IPS DF 6.9 (cell line): ENCODE measurements around the gene PTGFR.

Experiments
- DNase-seq: peaks from one replicate; pipeline ENCODE4 v3.0.0-alpha.2; 2013; ENCODE audit warnings: low read depth, low spot score
- H3K27ac ChIP-seq: one replicate; pipeline ENCODE4 v1.5.1; 2013; ENCODE audit warnings: low read length, control low read depth
- H3K27me3 ChIP-seq: 2 replicates; pipeline ENCODE4 v1.6.1; 2013; ENCODE audit warnings: mild to moderate bottlenecking, low read length; ENCODE audit not compliant: control insufficient read depth, insufficient read depth
- H3K36me3 ChIP-seq: 2 replicates; pipeline ENCODE4 v1.6.1; 2013; ENCODE audit warnings: low read length; ENCODE audit not compliant: control insufficient read depth, insufficient read depth
- H3K4me1 ChIP-seq: 2 replicates; pipeline ENCODE4 v1.6.1; 2013; ENCODE audit warnings: low read length; ENCODE audit not compliant: control insufficient read depth, insufficient read depth
- H3K4me3 ChIP-seq: 2 replicates; pipeline ENCODE4 v1.5.1; 2013; ENCODE audit warnings: mild to moderate bottlenecking, low read length
- H3K9me3 ChIP-seq: 2 replicates; pipeline ENCODE4 v1.6.1; 2013; ENCODE audit warnings: low read length, inconsistent platforms; ENCODE audit not compliant: control insufficient read depth, insufficient read depth
- WGBS: extraction: QIAGEN DNeasy Blood & Tissue Kit; methylation state at CpG from one replicate; pipeline ENCODE4 v1.1.7; 2013; ENCODE audit warnings: mixed read lengths, missing lambda C conversion rate; ENCODE audit not compliant: insufficient read length, insufficient coverage; 5-methylcytosine and 5-hydroxymethylcytosine counted together

PTGFR gene

GRCh38 chr1:78519446-78519845, 28.7 kb downstream of the PTGFR start:
- Histone ChIP-seq H3K27me3 (no peaks in the 10 kb centered on the region), H3K4me1 (no peaks in the 10 kb centered on the region), H3K9me3 (no peaks in the 10 kb centered on the region), H3K4me3 (no peak overlapping the region), H3K27ac (no peak overlapping the region), H3K36me3 (no peaks in the 10 kb centered on the region)
- DNase-seq = no peak
- WGBS = no CpG with 5 or more reads among the region's 4 CpGs

DNA sequence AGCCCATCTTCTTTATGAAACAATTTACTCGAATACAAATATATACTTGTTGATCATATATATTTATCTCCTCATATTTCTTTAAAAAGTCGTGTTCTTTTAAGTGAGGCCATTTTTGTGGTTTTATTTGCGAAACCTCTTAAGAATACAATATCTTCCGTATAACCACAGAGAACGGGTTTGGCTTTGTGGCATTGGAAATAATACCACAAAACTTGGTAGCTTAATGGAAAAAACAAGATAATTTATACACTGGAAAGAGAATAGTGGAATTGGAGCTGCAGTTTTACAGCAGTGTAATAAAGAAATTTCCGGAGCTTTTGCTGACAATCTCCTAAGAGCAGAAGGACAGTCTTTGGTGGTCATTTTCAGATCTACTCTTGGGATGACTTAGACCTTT, 29.4 kb downstream of the PTGFR start:
- Histone ChIP-seq H3K27me3 (no peaks in the 10 kb centered on the region), H3K4me3 (no peak overlapping the region), H3K9me3 (no peaks in the 10 kb centered on the region), H3K27ac (no peak overlapping the region), H3K4me1 (no peaks in the 10 kb centered on the region), H3K36me3 (no peaks in the 10 kb centered on the region)
- DNase-seq = no peak
- no CpG with 5 or more reads among the region's 6 CpGs for WGBS

DNA sequence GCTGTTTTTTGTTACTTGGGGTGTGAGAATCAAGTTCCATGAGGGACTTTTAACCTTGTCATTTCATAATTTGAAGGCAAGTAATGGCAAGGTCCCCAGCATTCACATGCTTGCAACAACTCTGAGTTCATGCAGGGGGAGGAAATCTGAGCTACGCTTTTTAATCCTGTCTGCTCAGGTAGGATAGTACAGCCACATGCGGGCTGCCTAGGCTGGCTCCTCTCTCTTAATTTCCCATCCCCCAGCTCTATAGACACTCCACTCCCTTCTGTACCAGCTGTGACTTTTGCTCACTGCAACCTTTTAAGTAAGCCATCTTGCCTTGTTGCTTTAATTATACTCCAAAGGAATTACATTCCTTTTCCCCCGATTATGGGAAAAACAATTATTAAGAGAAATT, 30.1 kb downstream of the PTGFR start:
- no peak for DNase-seq
- no peaks in the 10 kb centered on the region for H3K4me1 ChIP-seq
- no peaks in the 10 kb centered on the region for H3K36me3 ChIP-seq
- H3K27ac ChIP-seq = no peak overlapping the region
- no CpG with 5 or more reads among the region's 3 CpGs for WGBS
- no peaks in the 10 kb centered on the region for H3K27me3 ChIP-seq
- H3K4me3 ChIP-seq = no peak overlapping the region
- H3K9me3 ChIP-seq = no peaks in the 10 kb centered on the region

DNA sequence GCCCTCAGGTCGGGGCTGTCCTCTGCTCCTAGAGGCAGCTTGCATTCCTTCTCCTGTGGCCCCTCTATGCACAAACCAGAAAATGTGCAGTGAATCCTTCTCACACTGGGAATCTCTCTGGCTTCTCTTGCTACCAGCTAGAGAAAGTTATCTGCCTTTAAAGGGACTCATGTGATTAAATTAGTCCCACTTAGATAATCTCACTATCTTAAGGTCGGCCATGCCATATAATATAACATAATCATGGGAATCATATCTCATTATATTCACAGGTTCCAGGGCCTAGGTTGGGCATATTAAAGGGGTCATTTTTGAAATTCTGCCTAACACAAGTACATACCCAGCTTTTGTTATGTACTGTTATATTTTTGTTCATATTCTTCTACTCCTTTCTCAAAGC, 31.4 kb downstream of the PTGFR start:
- no peak overlapping the region for H3K4me3 ChIP-seq
- no peaks in the 10 kb centered on the region for H3K4me1 ChIP-seq
- no peak overlapping the region for H3K27ac ChIP-seq
- no peaks in the 10 kb centered on the region for H3K9me3 ChIP-seq
- DNase-seq = no peak
- no peaks in the 10 kb centered on the region for H3K36me3 ChIP-seq
- H3K27me3 ChIP-seq = no peaks in the 10 kb centered on the region
- WGBS = no CpG with 5 or more reads among the region's 2 CpGs

DNA sequence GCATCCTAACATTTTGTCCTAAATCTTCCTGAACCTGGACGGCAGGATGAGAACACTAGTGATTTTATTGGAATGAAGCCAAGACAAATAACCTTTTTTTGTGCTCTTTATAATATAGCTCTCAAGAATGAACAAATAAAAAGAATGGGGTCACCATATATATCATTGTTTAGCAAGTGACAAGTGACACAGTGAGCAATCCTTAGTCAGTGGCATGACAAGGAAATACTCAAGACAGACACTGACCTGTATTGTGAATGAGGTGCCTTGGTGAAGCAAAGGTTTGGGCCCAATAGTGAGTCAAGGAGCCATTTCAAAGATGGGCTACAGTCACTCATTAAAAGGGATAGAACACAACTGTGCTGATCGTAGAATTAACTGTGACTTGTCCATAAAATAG, 35.7 kb downstream of the PTGFR start:
- Histone ChIP-seq H3K27ac (no peak overlapping the region), H3K36me3 (no peaks in the 10 kb centered on the region)
- WGBS = no CpG with 5 or more reads among the region's 2 CpGs

GRCh38 chr1:78527706-78528105, 36.9 kb downstream of the PTGFR start:
- H3K27ac ChIP-seq = no peak overlapping the region
- no CpG with 5 or more reads among the region's 2 CpGs for WGBS

More for the DNA sequence above, 35.7 kb downstream of the PTGFR start:
- no peak for DNase-seq
- Histone ChIP-seq H3K4me1 (no peaks in the 10 kb centered on the region), H3K4me3 (no peak overlapping the region), H3K9me3 (no peaks in the 10 kb centered on the region), H3K27me3 (no peaks in the 10 kb centered on the region)

GRCh38 chr1:78533527-78533926, 42.8 kb downstream of the PTGFR start:
- DNase-seq = no peak
- Histone ChIP-seq H3K9me3 (no peaks in the 10 kb centered on the region), H3K36me3 (no peaks in the 10 kb centered on the region), H3K4me1 (no peaks in the 10 kb centered on the region), H3K27me3 (no peaks in the 10 kb centered on the region), H3K27ac (no peak overlapping the region), H3K4me3 (no peak overlapping the region)
- WGBS = no CpG with 5 or more reads among the region's 4 CpGs

More at GRCh38 chr1:78527706-78528105, 36.9 kb downstream of the PTGFR start:
- H3K27me3 ChIP-seq = no peaks in the 10 kb centered on the region
- DNase-seq = no peak
- no peaks in the 10 kb centered on the region for H3K36me3 ChIP-seq
- no peaks in the 10 kb centered on the region for H3K9me3 ChIP-seq
- H3K4me1 ChIP-seq = no peaks in the 10 kb centered on the region
- no peak overlapping the region for H3K4me3 ChIP-seq

DNA sequence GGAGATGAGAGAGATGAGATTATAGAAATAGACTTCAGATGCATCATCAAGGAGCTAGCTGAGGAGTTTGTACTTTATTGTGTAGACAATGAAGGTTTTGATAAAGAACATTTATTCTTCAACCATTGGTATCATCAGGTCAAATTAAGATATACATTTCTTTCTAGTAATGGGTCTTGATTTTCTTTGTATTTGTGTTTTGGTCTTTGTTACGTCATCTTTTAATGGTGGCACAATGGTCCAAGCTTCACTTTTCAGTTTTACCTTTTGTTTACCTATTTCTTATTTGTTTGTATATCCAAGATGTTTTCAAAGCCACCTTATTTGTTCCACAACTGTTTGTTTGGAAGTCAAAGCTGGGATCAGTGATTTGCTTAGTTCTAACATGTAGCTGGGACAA, 44.5 kb downstream of the PTGFR start:
- WGBS = no CpG with 5 or more reads among the region's 1 CpG
- Histone ChIP-seq H3K27me3 (no peaks in the 10 kb centered on the region), H3K4me1 (no peaks in the 10 kb centered on the region), H3K36me3 (no peaks in the 10 kb centered on the region), H3K9me3 (no peaks in the 10 kb centered on the region), H3K27ac (no peak overlapping the region), H3K4me3 (no peak overlapping the region)
- DNase-seq = no peak

DNA sequence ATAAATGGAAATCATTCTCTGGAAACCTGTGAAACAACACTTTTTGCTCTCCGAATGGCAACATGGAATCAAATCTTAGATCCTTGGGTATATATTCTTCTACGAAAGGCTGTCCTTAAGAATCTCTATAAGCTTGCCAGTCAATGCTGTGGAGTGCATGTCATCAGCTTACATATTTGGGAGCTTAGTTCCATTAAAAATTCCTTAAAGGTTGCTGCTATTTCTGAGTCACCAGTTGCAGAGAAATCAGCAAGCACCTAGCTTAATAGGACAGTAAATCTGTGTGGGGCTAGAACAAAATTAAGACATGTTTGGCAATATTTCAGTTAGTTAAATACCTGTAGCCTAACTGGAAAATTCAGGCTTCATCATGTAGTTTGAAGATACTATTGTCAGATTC, 45.7 kb downstream of the PTGFR start:
- DNase-seq = no peak

GRCh38 chr1:78540048-78540447, 49.3 kb downstream of the PTGFR start:
- WGBS = no CpG with 5 or more reads among the region's 2 CpGs
- H3K9me3 ChIP-seq = no peaks in the 10 kb centered on the region
- DNase-seq = no peak
- no peak overlapping the region for H3K27ac ChIP-seq
- no peaks in the 10 kb centered on the region for H3K4me1 ChIP-seq
- H3K27me3 ChIP-seq = no peaks in the 10 kb centered on the region
- no peaks in the 10 kb centered on the region for H3K36me3 ChIP-seq
- H3K4me3 ChIP-seq = no peak overlapping the region

More for the DNA sequence above, 45.7 kb downstream of the PTGFR start:
- no CpG with 5 or more reads among the region's 2 CpGs for WGBS
- H3K9me3 ChIP-seq = no peaks in the 10 kb centered on the region
- H3K36me3 ChIP-seq = no peaks in the 10 kb centered on the region
- no peaks in the 10 kb centered on the region for H3K4me1 ChIP-seq
- H3K4me3 ChIP-seq = no peak overlapping the region
- H3K27ac ChIP-seq = no peak overlapping the region
- H3K27me3 ChIP-seq = no peaks in the 10 kb centered on the region

DNA sequence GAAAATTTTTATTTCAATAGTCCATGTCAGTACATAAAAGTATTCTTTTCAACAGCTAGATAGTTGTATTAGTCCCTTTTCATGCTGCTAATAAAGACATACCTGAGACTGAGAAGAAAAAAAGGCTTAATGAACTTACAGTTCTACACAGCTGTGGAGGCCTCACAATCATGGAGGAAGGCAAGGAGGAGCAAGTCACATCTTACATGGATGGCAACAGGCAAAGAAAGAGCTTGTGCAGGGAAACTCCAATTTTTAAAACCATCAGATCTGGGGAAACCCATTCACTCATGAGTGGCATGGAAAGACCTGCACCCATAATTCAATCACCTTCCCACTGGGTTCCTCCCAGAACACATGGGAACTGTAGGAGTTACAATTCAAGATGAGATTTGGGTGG, 50.7 kb downstream of the PTGFR start:
- DNase-seq = no peak
- Histone ChIP-seq H3K27me3 (no peaks in the 10 kb centered on the region), H3K36me3 (no peaks in the 10 kb centered on the region), H3K4me3 (no peak overlapping the region), H3K27ac (no peak overlapping the region), H3K4me1 (no peaks in the 10 kb centered on the region), H3K9me3 (no peaks in the 10 kb centered on the region)
